Gastrocnemius medialis (tissue), 4 donors: Measurements from ENCODE around the gene GPR132.

ENCODE experiments used
- CTCF ChIP-seq, 5 experiments: fragments of 450-650 bp in 3 of 5; fragments of 200-600 bp in 2 of 5; sonication (generic) in 2 of 5; IDR thresholded peaks in 4 of 5; conservative IDR thresholded peaks in 1 of 5; 1 replicate in 4 of 5; 2 replicates in 1 of 5; pipeline ENCODE4 v1.5.1; 2016 to 2019; ENCODE audit warnings: antibody characterized with exemption in 5 of 5, mild to moderate bottlenecking in 3 of 5, moderate library complexity in 3 of 5
- POLR2A ChIP-seq, 2 donors: fragments of 450-650 bp; IDR thresholded peaks; one replicate each; pipeline ENCODE4 v1.6.1; 2017; ENCODE audit warnings: antibody characterized with exemption in 2 of 2, mild to moderate bottlenecking in 2 of 2, moderate library complexity in 2 of 2

GRCh38 chr14:105072381-105072861 lies 7.2 kb upstream of the GPR132 start:
- TF ChIP-seq CTCF (IDR thresholded peaks at IDR 0.05 in 4 of 5, conservative IDR thresholded peaks at IDR 0.05 in 1 of 5) (no peak), POLR2A (IDR thresholded peaks at IDR 0.05) (no peak)
